ENCODE results near the gene TMEM74B. TPM values are rescaled to one million over a fixed set of nuclear protein-coding genes. Genes with fewer than 3 reads are reported as not detected.

Gene TMEM74B
- total RNA-seq, 1 experiment from 2014 or later = 0.83 TPM

DNA sequence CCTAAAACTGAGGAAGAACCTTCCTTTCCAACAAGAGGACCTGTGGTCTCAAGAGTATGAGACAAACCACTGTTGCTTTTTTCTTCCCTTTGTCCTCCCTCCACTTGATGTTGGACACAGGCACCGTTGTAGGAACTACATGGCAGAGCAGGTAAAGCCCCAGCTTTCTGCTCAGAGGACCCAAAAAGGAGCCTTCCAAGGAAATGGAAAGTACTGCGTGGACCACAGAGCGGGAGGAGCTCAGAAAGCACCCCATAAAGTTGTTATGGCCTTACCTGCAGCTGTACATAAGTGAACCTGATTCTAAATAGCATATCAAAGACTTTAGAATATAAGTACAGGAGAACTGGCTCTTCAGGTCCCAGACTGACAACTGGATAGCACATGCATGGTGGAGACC, 29.4 kb downstream of the TMEM74B start:
- H3K27me3 Mint-ChIP-seq (ENCODE audit: unreplicated experiment) = no peaks in the 10 kb centered on the region
- H3K4me3 Mint-ChIP-seq (ENCODE audit: low read depth, unreplicated experiment) = no peak overlapping the region
- CTCF ChIA-PET = no interaction called here
- H3K36me3 Mint-ChIP-seq (ENCODE audit: insufficient read depth, unreplicated experiment) = peaks cover 11% of the 10 kb centered on the region
- intact Hi-C loops (cut with micrococcal nuclease; ENCODE audit: unreplicated experiment) = no loop called here
- no TSS peak for BruUV-seq (replicated peaks)
- no peaks in the 10 kb centered on the region for H3K4me1 Mint-ChIP-seq (ENCODE audit: low read depth, unreplicated experiment)
- H3K9me3 Mint-ChIP-seq (ENCODE audit: low read depth, unreplicated experiment) = no peaks in the 10 kb centered on the region
- TF ChIP-seq, protein P1, sequence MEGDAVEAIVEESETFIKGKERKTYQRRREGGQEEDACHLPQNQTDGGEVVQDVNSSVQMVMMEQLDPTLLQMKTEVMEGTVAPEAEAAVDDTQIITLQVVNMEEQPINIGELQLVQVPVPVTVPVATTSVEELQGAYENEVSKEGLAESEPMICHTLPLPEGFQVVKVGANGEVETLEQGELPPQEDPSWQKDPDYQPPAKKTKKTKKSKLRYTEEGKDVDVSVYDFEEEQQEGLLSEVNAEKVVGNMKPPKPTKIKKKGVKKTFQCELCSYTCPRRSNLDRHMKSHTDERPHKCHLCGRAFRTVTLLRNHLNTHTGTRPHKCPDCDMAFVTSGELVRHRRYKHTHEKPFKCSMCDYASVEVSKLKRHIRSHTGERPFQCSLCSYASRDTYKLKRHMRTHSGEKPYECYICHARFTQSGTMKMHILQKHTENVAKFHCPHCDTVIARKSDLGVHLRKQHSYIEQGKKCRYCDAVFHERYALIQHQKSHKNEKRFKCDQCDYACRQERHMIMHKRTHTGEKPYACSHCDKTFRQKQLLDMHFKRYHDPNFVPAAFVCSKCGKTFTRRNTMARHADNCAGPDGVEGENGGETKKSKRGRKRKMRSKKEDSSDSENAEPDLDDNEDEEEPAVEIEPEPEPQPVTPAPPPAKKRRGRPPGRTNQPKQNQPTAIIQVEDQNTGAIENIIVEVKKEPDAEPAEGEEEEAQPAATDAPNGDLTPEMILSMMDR (IDR thresholded peaks at IDR 0.05; ENCODE audit: unreplicated experiment) = no peak
- H3K27ac Mint-ChIP-seq (ENCODE audit: unreplicated experiment) = no peak overlapping the region
- no peak for DNase-seq

DNA sequence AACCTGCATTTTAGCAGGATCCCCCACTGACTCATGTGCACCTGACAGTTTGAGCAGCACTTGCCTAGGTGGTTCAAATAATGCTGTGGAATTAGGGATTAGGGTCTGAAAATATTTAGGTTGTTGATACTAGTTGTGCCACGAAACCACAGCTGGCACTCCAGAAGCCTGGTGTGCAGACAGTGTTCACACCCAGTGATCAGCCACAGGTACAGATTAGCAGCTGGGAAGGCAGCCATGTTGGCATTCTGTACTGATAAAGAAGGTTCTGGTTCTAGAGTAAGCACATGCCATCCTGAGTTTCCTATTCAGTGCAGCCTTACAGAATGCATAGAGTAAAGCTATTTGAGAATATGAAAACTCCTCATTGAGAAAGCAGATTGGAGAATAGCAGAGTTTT, 30.1 kb downstream of the TMEM74B start:
- BruUV-seq (replicated peaks) = no TSS peak
- intact Hi-C loops (cut with micrococcal nuclease; ENCODE audit: unreplicated experiment) = no loop called here
- TF ChIP-seq, protein P1 (IDR thresholded peaks at IDR 0.05; ENCODE audit: unreplicated experiment) = no peak
- Mint-ChIP-seq H3K4me3 (ENCODE audit: low read depth, unreplicated experiment) (no peak overlapping the region), H3K27me3 (ENCODE audit: unreplicated experiment) (no peaks in the 10 kb centered on the region), H3K9me3 (ENCODE audit: low read depth, unreplicated experiment) (no peaks in the 10 kb centered on the region), H3K27ac (ENCODE audit: unreplicated experiment) (no peak overlapping the region), H3K36me3 (ENCODE audit: insufficient read depth, unreplicated experiment) (peaks cover 6% of the 10 kb centered on the region), H3K4me1 (ENCODE audit: low read depth, unreplicated experiment) (no peaks in the 10 kb centered on the region)
- CTCF ChIA-PET = no interaction called here
- no peak for DNase-seq

DNA sequence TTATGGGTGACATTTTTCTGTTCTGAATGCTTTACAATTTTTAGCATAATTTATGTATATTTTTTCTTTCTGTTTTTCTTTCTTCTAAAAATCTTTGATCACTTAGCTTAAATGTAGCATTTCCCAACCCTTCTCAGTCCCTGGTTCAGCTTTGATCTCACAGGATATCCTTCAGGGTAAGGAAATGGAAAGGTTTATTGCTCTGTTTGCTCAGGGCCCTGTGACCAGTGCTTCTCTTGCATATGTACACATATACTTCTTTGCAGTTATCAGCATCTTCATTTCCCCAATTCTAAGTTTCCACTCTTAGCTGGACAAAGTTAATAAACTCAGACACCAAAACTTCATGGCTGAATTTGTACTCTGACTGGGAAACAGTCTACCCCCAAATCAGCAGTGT, 30.6 kb downstream of the TMEM74B start:
- CTCF ChIA-PET = no interaction called here
- no peak for DNase-seq
- Mint-ChIP-seq H3K4me1 (ENCODE audit: low read depth, unreplicated experiment) (no peaks in the 10 kb centered on the region), H3K4me3 (ENCODE audit: low read depth, unreplicated experiment) (no peak overlapping the region), H3K9me3 (ENCODE audit: low read depth, unreplicated experiment) (no peaks in the 10 kb centered on the region), H3K27ac (ENCODE audit: unreplicated experiment) (no peak overlapping the region), H3K27me3 (ENCODE audit: unreplicated experiment) (no peaks in the 10 kb centered on the region), H3K36me3 (ENCODE audit: insufficient read depth, unreplicated experiment) (peaks cover 6% of the 10 kb centered on the region)
- TF ChIP-seq, protein P1 (IDR thresholded peaks at IDR 0.05; ENCODE audit: unreplicated experiment) = no peak
- intact Hi-C loops (cut with micrococcal nuclease; ENCODE audit: unreplicated experiment) = no loop called here
- BruUV-seq (replicated peaks) = no TSS peak

DNA sequence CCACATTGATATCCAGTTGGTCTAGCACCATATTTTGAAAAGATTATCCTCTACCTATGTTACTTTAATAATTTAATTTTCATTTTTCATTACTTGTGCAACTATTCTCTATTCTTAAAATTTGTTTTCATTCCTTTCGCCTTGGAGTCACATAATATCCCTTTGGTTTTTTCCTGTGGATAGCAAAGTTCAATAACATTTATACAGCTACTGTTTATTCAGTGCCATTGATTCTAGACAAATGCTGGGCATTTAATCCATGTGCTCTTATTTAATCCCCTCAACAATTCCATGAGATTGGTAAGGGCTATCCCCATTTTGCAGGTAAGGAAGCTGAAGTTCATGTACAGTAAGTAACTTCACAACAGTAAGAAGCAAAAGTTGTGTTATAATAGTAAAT, 33.8 kb downstream of the TMEM74B start:
- BruUV-seq (replicated peaks) = no TSS peak
- no peak overlapping the region for H3K4me3 Mint-ChIP-seq (ENCODE audit: low read depth, unreplicated experiment)
- CTCF ChIA-PET = no interaction called here
- no peaks in the 10 kb centered on the region for H3K4me1 Mint-ChIP-seq (ENCODE audit: low read depth, unreplicated experiment)
- intact Hi-C loops (cut with micrococcal nuclease; ENCODE audit: unreplicated experiment) = no loop called here
- H3K36me3 Mint-ChIP-seq (ENCODE audit: insufficient read depth, unreplicated experiment) = peaks cover 2% of the 10 kb centered on the region
- TF ChIP-seq, protein P1 (IDR thresholded peaks at IDR 0.05; ENCODE audit: unreplicated experiment) = no peak
- no peaks in the 10 kb centered on the region for H3K9me3 Mint-ChIP-seq (ENCODE audit: low read depth, unreplicated experiment)
- no peaks in the 10 kb centered on the region for H3K27me3 Mint-ChIP-seq (ENCODE audit: unreplicated experiment)
- no peak for DNase-seq
- no peak overlapping the region for H3K27ac Mint-ChIP-seq (ENCODE audit: unreplicated experiment)
